GM21528 (cell line): ENCODE results near the gene EML4.
"Not testable (repeated sequence)": the region's sequence is repeated elsewhere in the genome, so short reads cannot be mapped to it uniquely, and the experiment has no call there.

Experiments
- ATAC-seq: cut with Tn5 transposase; IDR thresholded peaks from one replicate; pipeline ENCODE4 v1.9.1; 2021; ENCODE audit warnings: mild to moderate bottlenecking, moderate library complexity; ENCODE audit not compliant: unreplicated experiment, low FRiP score

EML4 gene

DNA sequence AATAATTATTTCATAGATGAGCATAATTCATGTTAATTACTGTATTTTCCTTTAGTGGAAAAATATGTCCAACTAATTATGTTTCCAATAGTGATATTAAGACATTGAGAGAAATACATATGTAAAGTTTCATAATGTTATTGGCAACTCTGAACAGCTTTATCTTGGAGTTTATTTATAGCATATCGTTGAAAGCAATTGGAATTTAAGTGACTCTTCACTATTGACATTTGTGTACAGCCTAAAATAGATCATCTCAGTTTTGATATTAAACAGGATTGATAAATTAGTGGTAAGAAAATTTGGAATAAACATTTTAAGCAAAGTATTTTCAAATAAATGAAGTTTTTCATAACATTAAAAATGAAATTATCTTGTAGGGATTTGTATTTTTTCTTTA is 79.7 kb downstream of the EML4 start:
- no peak for ATAC-seq

DNA sequence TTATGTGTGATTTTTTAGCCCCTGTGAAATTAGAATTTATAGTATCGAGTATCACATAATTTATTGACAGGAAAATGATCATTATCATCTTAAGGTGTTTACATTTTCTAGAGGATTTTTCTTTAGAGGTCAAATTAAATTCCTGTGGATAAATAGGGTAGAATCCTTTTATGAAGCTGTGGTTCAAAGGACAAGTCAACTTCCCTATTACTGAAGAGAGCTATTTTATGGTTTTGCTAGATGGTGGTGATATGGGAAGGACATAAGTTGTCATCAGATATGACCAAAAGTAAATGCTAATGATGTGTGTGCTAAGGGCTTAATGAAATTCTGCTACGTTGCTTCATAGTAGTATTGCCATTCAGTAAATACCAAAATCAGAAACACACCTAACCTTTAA is 80.1 kb downstream of the EML4 start:
- no peak for ATAC-seq

DNA sequence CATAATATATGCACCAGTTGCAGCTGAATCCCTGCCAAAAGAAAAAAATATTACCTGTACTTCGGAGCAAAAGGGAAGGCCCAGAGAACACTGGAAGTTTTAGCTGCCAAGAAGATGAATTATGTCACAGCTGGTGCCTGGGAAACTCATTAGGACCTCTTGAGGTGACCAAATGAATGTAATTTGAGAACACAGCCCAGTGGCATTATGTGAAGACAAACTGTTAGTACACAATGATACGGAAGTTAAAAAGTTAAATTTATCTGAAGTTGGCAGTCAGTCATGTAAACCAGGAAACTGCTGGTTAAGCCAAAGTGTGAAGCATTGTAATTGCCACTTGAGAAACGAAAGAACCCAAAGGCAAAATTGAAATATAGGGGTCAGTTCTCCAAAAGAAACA is 80.7 kb downstream of the EML4 start:
- no peak for ATAC-seq

DNA sequence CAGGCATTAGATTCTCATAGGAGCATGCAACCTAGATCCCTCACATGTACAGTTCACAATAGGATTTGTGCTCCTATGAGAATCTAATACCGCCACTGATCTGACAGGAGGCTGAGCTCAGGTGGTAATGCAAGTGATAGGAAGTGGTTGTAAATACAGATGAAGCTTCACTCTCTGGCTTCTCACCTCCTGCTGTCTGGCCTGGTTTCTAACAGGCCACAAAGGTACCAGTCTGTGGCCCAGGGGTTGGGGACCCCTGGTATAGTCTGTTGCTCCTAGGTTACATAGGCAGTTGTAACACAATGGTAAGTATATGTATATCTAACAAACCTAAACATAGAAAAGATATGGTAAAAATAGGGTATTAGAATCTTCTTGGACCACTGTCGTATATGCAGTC is 81.8 kb downstream of the EML4 start:
- no peak for ATAC-seq

DNA sequence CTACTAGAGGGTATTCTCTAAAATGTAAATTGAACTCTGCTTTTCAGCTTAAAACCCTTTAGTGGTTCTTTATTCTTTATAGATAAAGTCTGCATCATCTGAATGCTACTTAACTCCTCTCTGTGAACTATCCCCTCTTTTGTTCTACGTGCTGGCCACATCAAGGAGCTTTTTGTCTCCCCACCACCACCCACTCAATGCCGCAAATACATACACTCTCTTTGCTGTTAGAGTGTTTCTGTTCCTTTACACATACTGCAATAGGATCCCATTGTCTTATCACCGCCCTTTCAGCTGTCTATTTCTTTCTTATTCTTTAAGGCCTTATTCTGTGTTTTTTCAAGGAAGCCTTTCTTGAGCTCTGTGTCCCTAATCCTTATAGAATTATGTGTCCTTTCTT is 83.3 kb downstream of the EML4 start:
- ATAC-seq = no peak

DNA sequence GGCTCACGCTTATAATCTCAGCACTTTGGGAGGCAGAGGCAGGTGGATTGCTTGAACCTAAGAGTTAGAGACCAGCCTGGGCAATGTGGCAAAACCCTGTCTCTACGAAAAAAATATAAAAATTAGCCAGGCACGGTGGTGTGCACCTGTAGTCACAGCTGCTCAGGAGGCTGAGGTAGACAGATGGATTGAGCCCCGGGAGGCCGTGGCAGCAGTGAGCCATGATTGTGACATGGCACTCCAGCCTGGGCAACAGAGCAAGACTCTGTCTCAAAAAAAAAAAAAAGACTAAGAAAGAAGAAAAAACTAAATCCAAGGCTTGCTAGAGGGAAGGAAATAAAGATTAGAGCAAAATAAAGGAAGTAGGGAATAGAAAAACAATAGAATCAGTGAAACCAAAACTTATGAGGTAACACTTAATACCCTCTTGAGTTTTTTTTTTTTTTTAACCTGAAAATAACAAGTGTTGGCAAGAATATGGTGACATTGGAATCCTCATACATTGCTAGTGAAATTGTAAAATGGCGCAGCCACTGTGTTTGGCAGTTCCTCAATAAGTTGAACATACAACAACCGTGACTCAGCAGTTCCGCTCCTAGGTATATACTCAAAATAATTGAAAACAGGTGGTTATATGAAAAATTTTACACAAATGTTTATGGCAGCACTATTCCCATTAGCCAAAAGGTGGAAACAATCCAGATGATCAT is 85.2 kb downstream of the EML4 start:
- no peak for ATAC-seq

DNA sequence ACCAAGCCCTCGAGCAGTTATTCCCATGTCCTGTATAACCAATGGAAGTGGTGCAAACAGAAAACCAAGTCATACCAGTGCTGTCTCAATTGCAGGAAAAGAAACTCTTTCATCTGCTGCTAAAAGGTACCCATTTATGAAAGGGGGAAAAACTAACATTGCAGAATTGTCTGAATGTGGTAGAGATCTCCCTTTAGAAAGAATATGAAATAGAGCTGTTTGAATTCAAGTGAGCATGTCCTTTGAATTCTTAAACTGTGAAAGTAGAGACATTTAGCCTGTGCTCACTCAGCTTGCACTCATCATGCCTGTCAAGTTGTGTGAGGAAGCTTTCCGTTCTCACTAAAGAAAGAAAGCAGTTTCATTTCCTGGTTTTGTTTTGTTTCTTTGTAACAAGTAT is 87.4 kb downstream of the EML4 start:
- ATAC-seq = no peak

DNA sequence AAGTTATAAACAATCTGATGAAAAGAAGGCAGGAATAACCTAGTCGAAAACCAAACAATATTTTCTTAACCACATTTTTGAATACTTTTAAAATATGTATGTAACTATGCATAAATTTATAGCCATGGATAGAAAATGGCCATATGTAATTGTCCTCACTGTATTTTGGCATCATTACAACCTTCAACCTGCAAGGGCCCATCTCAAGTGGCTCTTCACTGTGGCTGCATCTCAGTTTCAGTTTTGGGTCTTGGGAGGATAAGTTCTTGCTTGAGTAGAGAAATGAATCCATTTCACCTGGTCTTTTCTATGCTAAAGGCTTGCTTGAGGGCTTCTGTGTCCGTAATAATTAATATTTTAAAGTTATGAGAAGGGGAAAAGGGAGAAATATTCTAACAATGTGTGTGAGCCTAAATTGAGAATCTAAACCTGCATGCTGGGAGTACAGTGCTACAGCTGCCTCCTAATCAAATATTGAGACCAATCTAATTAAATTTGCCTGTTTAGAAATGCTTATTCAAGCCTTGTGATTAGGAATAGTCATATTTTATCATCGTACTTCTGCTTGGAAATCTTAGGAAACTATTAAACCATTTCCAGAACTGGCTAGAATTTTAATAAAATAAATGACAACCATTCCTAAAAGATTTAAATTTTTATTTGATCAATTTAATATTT is 92.5 kb downstream of the EML4 start:
- ATAC-seq = no peak

DNA sequence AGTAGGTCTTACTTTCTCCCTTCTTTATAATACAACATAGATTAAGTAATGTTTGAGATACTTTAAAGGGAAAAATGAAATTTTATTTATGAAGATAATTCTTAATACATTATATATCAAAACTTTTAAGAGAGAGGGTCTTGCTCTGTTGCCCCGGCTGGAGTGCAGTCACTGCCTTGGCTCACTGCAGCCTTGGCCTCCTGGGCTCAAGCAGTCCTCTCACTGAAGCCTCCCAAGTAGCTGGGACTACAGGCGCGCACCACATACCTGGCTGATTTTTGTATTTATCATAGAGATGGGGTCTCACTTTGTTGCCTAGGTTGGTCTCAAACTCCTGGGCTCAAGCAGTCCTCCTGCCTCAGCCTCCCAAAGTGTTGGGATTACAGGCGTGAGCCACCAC is 97.1 kb downstream of the EML4 start:
- ATAC-seq = no peak

DNA sequence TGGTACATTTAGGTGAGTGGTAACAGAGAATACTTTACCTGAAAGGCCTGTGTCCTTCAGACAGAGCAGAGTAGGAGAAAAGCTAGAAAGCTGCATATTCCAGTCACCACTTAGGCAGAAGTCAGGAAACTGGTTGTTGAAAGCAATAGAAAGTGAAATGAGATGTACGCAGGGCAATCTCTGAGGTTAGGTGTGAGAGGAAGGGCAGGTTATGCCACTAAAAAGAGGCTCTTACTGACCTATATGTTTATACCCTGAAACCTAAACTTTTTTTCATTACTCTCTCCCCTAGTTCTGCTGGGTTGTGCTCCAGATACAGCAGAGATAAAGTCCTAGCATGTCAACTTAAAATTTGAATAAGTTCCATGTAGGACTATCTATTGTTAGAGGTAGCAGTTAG is 98.4 kb downstream of the EML4 start:
- no peak for ATAC-seq

DNA sequence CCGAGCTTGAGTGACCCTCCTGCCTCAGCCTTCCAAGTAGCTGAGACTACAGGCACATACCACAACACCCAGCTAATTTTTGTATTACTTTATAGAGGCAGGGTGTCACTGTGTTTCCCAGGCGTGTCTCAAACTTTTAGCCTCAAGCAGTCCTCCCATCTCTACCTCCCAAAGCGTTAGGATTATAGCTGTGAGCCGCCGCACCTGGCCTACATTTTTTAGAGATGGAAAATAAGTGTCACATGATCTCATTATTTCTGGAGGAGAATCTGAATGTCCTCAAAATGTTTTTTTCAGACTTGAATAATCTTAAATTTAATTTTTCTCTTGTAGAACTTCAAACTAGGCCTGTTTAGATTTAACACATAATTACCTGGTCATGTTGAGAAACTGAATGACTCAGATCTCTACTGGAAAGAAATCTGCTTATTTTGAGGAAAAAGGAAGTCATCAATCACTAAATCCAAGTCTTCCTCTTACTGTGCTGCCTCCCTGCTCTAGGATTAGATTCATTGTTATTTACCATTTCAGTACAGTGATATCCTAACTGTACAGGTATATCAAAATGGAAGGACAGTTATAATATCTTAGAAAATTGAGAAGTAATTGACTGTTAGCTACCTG is 99.5 kb downstream of the EML4 start:
- no peak for ATAC-seq

DNA sequence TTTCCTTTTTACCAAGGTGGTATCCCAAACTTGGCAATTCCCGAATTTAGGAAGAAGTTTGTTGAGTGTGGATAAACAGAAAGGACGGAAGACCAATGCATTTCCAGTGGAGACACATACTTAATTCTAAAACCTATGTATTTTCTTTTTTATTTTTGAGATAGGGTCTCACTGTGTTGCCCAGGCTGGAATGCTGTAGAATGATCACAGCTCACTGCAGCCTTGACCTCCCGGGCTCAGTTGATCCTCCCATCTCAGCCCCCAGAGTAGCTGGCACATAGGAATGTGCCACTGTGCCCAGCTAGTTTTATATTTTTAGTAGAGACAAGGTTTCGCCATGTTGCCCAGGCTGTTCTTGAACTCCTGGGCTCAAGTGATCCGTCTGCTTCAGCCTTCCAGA is 101.6 kb downstream of the EML4 start:
- ATAC-seq = no peak

DNA sequence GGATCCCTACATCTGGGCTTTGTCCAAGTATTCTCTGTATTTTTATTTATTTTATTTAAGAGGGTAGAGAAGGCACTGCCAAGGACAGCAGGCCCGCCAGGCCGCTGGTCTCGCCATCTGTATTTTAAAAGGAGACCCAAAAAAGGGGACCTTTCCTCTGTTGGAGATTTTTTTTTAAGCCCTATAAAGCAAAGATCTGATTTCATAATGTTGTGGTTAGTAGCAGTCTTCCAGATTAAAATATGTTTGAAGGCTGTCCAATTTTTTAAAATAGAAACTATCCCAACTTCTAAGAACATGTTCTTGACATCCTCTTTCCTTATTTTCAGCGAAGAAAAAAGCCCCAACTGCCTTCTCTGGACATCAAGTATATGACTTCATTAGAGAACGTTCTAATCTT is 102.1 kb downstream of the EML4 start:
- not testable (repeated sequence) for ATAC-seq

DNA sequence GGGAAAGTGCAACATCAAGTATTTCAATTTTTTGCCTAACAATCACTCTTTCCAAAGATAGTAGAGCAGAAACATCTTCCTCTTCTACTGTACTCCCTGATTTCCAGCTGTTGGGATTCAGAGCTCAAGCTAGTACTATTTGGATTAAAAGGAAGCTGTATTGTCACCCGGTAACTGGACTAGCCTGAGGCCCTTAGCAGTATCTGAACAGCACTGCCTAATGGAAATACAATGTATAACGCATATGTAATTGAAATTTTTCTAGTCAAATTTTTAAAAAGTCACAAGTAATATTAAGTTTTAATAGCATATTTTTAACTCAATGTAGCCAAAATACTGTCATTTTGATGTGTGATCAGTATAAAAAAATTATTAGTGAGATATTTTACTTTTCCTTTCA is 105.7 kb downstream of the EML4 start:
- no peak for ATAC-seq

DNA sequence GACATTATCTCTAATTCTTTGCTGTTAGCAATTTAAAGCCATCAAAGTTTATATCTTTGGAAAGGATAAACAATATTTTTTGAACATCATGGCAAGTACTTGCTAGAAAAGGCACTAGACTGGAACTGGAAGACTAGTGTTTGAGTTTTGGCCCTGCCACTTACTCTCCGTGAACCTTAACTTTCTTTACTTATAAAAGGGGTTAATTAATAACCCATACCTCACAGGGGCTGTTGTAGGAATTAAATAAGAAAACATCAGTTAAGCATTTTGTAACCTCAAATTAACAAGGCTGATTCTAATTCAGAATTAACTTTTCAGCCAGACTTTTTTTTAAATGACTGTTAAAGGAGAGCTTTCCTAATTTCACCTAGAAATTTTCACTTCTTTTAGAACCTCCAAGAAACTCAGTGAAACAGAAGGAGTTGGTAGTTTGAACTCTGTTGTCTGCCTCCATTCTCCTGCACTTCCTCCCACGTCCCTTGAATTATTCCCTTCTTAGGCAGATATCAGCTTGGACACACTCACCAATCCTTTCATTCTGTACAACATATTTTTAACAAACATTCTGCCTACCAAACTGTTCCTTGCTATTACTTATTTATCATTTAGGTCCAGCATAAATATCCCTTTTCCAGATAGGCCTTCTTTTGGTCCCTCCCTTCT is 112.4 kb downstream of the EML4 start:
- no peak for ATAC-seq

DNA sequence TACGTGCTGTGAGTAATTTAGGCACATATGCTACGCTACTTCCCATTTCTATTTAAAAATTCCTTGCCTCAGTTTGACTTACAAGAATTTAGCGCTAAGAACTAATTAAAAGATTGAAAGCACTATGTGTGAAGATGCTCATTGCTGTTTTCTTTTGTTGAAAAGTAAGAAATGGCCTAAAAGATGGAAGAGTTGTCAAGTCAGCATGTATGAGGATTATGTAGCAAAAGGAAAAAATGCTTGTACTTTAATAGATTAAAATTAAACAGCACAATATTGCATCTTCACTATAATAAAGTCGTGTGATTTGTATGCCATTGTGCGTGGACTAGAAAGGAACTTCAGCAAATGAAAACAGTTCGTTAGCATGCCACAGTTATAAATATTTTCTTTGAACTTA is 114.9 kb downstream of the EML4 start:
- ATAC-seq = no peak

DNA sequence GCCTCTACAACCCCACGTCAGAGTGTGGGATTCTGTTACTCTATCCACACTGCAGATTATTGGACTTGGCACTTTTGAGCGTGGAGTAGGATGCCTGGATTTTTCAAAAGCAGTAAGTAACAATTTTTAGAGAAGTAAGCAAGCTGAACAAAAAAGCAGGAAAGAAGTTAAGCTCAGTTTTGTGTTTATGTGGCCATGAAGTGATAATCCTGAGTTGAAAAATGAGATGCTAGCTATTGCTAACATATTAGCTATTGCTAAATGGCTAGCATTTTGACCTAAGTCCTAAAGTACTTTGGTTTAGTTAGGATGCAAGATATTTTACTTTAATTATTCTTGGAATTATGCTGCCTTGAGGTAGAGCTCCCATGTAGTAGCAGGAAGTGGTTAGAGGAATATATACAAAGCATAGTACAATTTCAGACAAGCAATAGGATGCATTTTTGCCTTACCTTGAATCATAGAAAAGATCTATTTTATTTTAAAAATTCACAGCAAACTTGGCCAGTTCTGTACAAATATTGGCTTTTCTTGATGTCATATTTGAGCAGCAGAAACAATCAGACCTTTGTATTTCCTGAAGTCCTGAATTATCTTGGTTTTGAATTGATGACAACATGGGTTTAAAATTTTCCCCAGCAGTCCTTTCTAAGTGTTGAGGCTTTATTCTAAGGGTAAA is 117.3 kb downstream of the EML4 start:
- ATAC-seq = no peak

DNA sequence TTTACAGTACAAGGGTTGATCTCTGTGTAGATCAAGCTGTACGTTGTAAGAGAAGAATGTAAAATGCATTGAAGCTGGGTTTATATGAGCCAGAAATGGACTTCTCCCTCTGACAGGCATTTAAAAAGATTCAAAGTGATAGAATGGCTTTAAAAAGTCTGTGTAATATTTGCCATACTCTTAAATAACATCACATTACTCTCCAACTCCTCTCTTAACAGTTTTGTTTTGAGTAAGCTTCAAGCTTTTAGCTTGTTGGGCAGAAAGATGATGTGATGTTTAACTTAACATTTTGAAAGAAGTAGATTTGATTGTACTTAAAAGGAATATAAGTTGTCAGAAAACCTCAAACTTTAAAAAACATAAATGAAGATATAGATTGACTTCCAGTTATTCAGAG is 119.7 kb downstream of the EML4 start:
- ATAC-seq = no peak

DNA sequence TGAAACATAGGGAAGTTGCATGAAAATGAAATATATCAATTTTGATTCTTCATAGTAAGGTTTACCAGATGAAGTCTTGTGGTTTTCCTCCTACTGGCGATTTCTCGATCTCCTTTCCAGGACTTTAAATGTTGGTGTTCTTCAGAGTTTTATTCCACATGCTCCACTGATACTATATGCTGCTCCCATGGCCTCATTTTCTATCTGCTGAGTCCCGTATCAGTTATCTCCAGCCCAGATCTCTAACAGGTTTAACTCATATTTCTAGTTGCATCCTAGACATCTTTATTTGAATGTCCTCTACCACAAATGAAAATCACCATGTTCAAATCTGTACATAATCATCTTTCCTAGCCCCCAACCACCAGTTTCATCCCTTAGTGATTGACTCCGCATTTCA is 120.1 kb downstream of the EML4 start:
- no peak for ATAC-seq

DNA sequence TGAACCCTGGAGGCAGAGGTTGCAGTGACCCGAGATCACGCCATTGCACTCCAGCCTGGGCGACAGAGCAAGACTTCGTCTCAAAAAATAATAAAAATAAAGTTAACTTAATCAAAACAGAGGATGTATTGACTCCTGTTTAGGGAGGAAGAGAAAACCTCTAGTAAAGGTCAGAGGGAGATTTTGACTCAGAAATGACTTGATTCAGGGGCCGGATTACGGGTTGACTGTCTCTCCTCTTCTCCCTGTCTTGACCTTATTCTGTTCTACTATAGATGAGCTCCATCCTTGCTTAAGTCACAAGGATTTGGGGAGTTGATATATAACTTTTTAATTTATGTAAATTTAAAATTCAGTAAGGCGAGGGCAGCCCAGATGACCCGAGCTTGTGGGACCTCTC is 120.9 kb downstream of the EML4 start:
- ATAC-seq = no peak

DNA sequence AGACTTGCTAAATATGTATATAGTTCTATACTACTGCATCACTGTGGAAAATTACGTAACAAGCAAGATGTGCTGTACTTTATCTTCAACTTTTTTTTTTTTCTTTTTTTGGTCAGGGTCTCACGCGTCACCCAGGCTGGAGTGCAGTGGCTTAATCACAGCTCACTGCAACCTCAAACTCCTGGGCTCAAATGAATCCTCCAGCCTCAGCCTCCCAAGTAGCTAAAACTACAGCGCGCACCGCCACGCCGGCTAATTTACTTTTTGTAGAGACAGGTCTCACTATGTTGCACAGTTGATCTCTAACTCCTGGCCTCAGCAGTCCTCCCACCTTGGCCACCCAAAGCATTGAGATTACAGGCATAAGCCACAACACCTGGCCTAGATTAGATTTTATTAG is 123.9 kb downstream of the EML4 start:
- no peak for ATAC-seq
